ENCODE measurements around the gene ADA.

GRCh38 chr20:44614525-44614924, 37.0 kb downstream of the ADA start:
- TF ChIP-seq, protein P1, sequence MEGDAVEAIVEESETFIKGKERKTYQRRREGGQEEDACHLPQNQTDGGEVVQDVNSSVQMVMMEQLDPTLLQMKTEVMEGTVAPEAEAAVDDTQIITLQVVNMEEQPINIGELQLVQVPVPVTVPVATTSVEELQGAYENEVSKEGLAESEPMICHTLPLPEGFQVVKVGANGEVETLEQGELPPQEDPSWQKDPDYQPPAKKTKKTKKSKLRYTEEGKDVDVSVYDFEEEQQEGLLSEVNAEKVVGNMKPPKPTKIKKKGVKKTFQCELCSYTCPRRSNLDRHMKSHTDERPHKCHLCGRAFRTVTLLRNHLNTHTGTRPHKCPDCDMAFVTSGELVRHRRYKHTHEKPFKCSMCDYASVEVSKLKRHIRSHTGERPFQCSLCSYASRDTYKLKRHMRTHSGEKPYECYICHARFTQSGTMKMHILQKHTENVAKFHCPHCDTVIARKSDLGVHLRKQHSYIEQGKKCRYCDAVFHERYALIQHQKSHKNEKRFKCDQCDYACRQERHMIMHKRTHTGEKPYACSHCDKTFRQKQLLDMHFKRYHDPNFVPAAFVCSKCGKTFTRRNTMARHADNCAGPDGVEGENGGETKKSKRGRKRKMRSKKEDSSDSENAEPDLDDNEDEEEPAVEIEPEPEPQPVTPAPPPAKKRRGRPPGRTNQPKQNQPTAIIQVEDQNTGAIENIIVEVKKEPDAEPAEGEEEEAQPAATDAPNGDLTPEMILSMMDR (IDR thresholded peaks at IDR 0.05; ENCODE audit: borderline replicate concordance, extremely low read depth, low read length, poor library complexity, severe bottlenecking) = no peak
- TF ChIP-seq EZH2 (IDR thresholded peaks at IDR 0.05; ENCODE audit: borderline replicate concordance, low read depth, low read length, severe bottlenecking) = no peak
